ENCODE data around the gene OLFML1. TPM values are rescaled to one million over a fixed set of nuclear protein-coding genes. Genes with fewer than 3 reads are reported as not detected.

OLFML1 gene
- total RNA-seq, 1 donor from 2014 or later = not detected

DNA sequence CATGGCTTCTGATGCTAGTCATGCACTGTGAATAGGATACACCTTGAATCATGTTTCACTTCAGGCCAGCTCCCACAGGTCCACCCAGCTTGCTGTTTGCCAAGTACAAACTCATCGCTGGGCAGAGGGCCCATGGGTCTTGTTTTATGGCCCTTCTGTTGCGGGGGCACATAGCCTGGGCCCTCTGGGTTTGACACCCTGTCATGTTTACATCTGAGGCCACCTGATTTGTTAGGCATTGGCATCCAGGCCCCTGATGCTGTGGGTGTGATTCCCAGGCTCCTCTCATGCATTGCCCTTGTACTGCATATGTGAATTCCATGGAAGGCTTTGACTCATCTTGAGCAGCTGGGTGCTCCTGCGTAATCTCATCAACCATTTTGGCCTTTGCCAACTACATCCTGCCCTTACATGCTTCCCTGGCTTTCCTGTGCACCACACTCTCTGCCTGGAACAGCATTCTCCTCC, 61.1 kb downstream of the OLFML1 start:
- DNase-seq = no peak
- H3K36me3 Mint-ChIP-seq (ENCODE audit: low read depth) = peaks cover 32% of the 10 kb centered on the region
- ChIA-PET POLR2A (interaction anchor here (1.5 to 1.8 kb wide), 2 partner anchors 25 to 33 kb away, joined by 6 read pairs; partner anchors contain the start of gene PPFIBP2), CTCF (interaction anchor here (1.4 kb wide), 1 partner anchor 193 kb away, joined by 3 read pairs; no protein-coding TSS in a partner anchor)
- intact Hi-C loops (cut with micrococcal nuclease) = no loop called here
- H3K27me3 Mint-ChIP-seq = no peaks in the 10 kb centered on the region
- H3K4me1 Mint-ChIP-seq = peaks cover 13% of the 10 kb centered on the region
- no peak overlapping the region for H3K4me3 Mint-ChIP-seq
- no peak for ATAC-seq (ENCODE audit: low read depth)
- no peaks in the 10 kb centered on the region for H3K9me3 Mint-ChIP-seq
- no peak overlapping the region for H3K27ac Mint-ChIP-seq
- TF ChIP-seq, protein P1, sequence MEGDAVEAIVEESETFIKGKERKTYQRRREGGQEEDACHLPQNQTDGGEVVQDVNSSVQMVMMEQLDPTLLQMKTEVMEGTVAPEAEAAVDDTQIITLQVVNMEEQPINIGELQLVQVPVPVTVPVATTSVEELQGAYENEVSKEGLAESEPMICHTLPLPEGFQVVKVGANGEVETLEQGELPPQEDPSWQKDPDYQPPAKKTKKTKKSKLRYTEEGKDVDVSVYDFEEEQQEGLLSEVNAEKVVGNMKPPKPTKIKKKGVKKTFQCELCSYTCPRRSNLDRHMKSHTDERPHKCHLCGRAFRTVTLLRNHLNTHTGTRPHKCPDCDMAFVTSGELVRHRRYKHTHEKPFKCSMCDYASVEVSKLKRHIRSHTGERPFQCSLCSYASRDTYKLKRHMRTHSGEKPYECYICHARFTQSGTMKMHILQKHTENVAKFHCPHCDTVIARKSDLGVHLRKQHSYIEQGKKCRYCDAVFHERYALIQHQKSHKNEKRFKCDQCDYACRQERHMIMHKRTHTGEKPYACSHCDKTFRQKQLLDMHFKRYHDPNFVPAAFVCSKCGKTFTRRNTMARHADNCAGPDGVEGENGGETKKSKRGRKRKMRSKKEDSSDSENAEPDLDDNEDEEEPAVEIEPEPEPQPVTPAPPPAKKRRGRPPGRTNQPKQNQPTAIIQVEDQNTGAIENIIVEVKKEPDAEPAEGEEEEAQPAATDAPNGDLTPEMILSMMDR (IDR thresholded peaks at IDR 0.05) = no peak

DNA sequence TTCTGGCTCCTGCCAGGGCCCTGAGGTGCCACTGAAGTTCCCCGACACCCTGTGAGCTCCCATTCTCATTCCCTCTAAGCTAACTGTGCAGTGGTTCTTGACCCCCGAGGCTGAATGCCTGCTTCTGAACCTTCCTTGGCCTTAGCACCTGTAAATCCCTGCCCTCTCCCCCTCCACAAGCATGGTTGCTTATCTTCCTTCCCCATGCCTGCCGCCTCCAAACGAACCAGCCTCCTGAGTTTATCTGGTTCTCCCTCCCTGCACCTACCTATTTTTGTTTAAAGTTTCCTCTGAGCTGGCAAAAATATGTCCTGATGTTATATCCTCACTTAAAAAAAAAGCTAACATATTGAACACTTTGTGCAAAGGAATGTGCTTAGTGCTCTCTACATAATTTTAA, 62.4 kb downstream of the OLFML1 start:
- ChIA-PET POLR2A (interaction anchor here (0.6 to 1.8 kb wide), 2 partner anchors 34 to 1455 kb away, joined by 6 to 8 read pairs; partner anchors contain the start of gene PPFIBP2), CTCF (interaction anchor here (1.2 to 1.6 kb wide), 3 partner anchors 22 to 195 kb away, joined by 5 to 7 read pairs (median 5); no protein-coding TSS in a partner anchor)
- no peak for DNase-seq
- no peaks in the 10 kb centered on the region for H3K9me3 Mint-ChIP-seq
- no peak overlapping the region for H3K27ac Mint-ChIP-seq
- no peak overlapping the region for H3K4me3 Mint-ChIP-seq
- H3K27me3 Mint-ChIP-seq = no peaks in the 10 kb centered on the region
- no peak for ATAC-seq (ENCODE audit: low read depth)
- H3K4me1 Mint-ChIP-seq = peaks cover 10% of the 10 kb centered on the region
- TF ChIP-seq, protein P1 (IDR thresholded peaks at IDR 0.05) = no peak
- peaks cover 46% of the 10 kb centered on the region for H3K36me3 Mint-ChIP-seq (ENCODE audit: low read depth)
- intact Hi-C loops (cut with micrococcal nuclease) = loop anchor here (2.0 kb wide), 1 partner anchor 27 kb away; no protein-coding TSS in a partner anchor

DNA sequence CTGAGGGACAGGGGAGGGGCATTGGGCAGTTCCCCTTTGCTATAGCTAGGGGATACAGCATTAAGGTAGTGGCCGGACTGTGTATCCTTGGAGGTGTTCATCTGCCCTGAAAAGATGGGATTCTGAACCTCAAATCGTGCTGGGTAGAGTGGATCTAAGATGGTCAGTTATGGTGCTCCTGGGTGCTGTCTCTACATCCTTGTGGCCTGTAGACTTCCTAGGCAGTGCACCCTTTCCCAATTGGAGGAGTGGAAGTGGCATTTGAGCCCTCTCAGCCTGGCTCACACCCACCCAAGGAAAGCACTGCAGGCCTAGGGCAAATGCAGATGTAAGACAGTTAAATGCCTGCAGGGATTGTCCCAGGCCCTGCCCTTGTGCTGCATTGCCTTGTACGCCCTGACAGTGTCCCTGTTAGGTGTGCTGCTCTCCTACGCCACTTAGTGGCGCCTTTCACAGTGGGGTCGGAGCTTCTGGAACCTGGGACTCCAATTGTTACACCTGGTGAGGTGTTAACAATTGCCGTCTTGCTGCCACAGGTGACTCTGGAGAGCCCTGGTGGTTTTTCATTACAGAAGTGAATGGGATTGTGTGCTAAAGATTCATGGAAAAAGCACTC, 63.5 kb downstream of the OLFML1 start:
- peaks cover 10% of the 10 kb centered on the region for H3K4me1 Mint-ChIP-seq
- H3K27ac Mint-ChIP-seq = no peak overlapping the region
- H3K36me3 Mint-ChIP-seq (ENCODE audit: low read depth) = peaks cover 50% of the 10 kb centered on the region
- CTCF ChIA-PET = interaction anchor here (1.4 to 1.8 kb wide), 3 partner anchors 23 to 196 kb away, joined by 5 to 13 read pairs (median 7); partner anchors contain the start of gene PPFIBP2
- intact Hi-C loops (cut with micrococcal nuclease) = loop anchor here (1.0 to 2.0 kb wide), 3 partner anchors 28 to 195 kb away; partner anchors contain the start of gene PPFIBP2
- ATAC-seq (ENCODE audit: low read depth) (peak; percentile 89), DNase-seq (no peak)
- POLR2A ChIA-PET = interaction anchor here (0.7 kb wide), 1 partner anchor 53 kb away, joined by 3 read pairs; no protein-coding TSS in a partner anchor
- TF ChIP-seq, protein P1 (IDR thresholded peaks at IDR 0.05) = no peak
- H3K27me3 Mint-ChIP-seq = no peaks in the 10 kb centered on the region
- H3K4me3 Mint-ChIP-seq = no peak overlapping the region
- H3K9me3 Mint-ChIP-seq = no peaks in the 10 kb centered on the region

DNA sequence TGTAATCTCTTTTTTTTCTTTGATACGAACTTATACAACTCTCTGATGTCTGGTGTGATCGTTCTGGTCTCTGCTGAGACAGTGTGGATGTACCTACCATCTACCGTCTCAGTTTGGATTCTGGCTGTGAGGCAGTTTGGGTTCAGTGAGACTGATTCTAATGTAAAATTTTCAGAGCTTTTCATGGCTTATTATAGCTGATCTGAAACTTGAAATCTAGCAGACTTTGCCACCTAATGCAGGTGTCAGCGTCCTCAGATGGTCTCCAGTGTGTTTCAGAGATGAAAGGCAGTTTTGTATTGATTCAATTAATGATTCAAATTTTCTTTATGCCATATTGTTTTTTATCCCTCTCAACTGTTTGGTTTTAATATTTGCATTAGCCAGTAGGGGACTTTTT, 64.4 kb downstream of the OLFML1 start:
- TF ChIP-seq, protein P1 (IDR thresholded peaks at IDR 0.05) = no peak
- Mint-ChIP-seq H3K4me3 (no peak overlapping the region), H3K27me3 (no peaks in the 10 kb centered on the region), H3K27ac (no peak overlapping the region), H3K4me1 (peaks cover 9% of the 10 kb centered on the region), H3K36me3 (ENCODE audit: low read depth) (peaks cover 59% of the 10 kb centered on the region), H3K9me3 (no peaks in the 10 kb centered on the region)
- intact Hi-C loops (cut with micrococcal nuclease) = loop anchor here (1.0 to 2.0 kb wide), 3 partner anchors 29 to 196 kb away; partner anchors contain the start of gene PPFIBP2
- ATAC-seq (ENCODE audit: low read depth) = no peak
- no peak for DNase-seq
- CTCF ChIA-PET = interaction anchor here (0.9 to 1.8 kb wide), 2 partner anchors 37 to 197 kb away, joined by 3 to 13 read pairs; partner anchors contain the start of gene PPFIBP2
- POLR2A ChIA-PET = interaction anchor here (0.7 kb wide), 1 partner anchor 52 kb away, joined by 3 read pairs; no protein-coding TSS in a partner anchor

DNA sequence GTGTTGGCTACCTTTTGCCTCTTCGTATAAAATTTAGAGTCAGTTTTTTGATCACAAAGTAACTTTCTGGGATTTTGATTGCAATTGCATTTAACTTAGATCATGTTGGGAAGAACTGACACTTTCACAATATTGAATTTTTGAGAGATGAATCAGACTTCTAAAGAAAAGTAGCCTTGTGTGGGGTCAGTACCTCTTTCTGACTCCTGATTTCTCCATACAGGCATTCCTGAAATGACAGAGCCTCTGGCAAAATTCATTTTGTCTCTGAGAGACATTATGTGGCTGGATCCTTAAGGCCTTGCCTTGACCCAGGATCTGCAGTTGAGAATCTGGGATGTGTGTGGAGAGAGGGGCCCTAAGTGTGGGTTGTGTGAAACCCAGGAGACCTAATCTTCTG, 66.3 kb downstream of the OLFML1 start:
- H3K9me3 Mint-ChIP-seq = no peaks in the 10 kb centered on the region
- peaks cover 67% of the 10 kb centered on the region for H3K36me3 Mint-ChIP-seq (ENCODE audit: low read depth)
- TF ChIP-seq, protein P1 (IDR thresholded peaks at IDR 0.05) = no peak
- H3K27ac Mint-ChIP-seq = no peak overlapping the region
- no peak overlapping the region for H3K4me3 Mint-ChIP-seq
- DNase-seq = no peak
- H3K27me3 Mint-ChIP-seq = no peaks in the 10 kb centered on the region
- H3K4me1 Mint-ChIP-seq = peaks cover 8% of the 10 kb centered on the region
- intact Hi-C loops (cut with micrococcal nuclease) = no loop called here
- CTCF ChIA-PET = interaction anchor here (1.5 kb wide), 1 partner anchor 38 kb away, joined by 6 read pairs; the partner anchor contains the start of gene PPFIBP2
- ATAC-seq (ENCODE audit: low read depth) = no peak
- POLR2A ChIA-PET = no interaction called here
